Calu3 (cell line): ENCODE measurements around the gene NAT9. TPM values are rescaled to one million over a fixed set of nuclear protein-coding genes. Genes with fewer than 3 reads are reported as not detected.

Source experiments
- BruUV-seq: library from RNA; stranded (reverse); fragments of 400-500 nt; replicated peaks from 2 replicates; lab custom pipeline; 2021; lab: Mats Ljungman, UMichigan
- CTCF ChIA-PET: fragments of 300-600 bp; sonication (Branson Sonifier 250); formaldehyde crosslinking; loops from one replicate; lab custom pipeline; 2022; ENCODE audit warnings: antibody characterized with exemption; lab: Charles Lee
- DNase-seq: peaks from one replicate; pipeline ENCODE4 v3.0.0; 2022
- H3K27ac Mint-ChIP-seq: one replicate; pipeline ENCODE4 v1.8.0; 2022; ENCODE audit warnings: mixed read lengths; ENCODE audit not compliant: unreplicated experiment
- H3K27me3 Mint-ChIP-seq: one replicate; pipeline ENCODE4 v1.8.0; 2022; ENCODE audit warnings: mixed read lengths; ENCODE audit not compliant: unreplicated experiment
- H3K36me3 Mint-ChIP-seq: one replicate; pipeline ENCODE4 v1.8.0; 2022; ENCODE audit warnings: mild to moderate bottlenecking, moderate library complexity, mixed read lengths; ENCODE audit not compliant: insufficient read depth, unreplicated experiment
- H3K4me1 Mint-ChIP-seq: one replicate; pipeline ENCODE4 v1.8.0; 2022; ENCODE audit warnings: mild to moderate bottlenecking, low read depth, mixed read lengths; ENCODE audit not compliant: unreplicated experiment
- H3K4me3 Mint-ChIP-seq: one replicate; pipeline ENCODE4 v1.8.0; 2022; ENCODE audit warnings: mild to moderate bottlenecking, low read depth, moderate library complexity, mixed read lengths; ENCODE audit not compliant: unreplicated experiment
- H3K9me3 Mint-ChIP-seq: one replicate; pipeline ENCODE4 v1.8.0; 2022; ENCODE audit warnings: low read depth, mixed read lengths; ENCODE audit not compliant: unreplicated experiment
- intact Hi-C: fragments of 100-400 bp; cut with micrococcal nuclease; formaldehyde crosslinking; loops from one replicate; pipeline ENCODE4 v1.10.0; 2022; ENCODE audit not compliant: unreplicated experiment
- total RNA-seq: library from RNA; stranded (reverse); gene quantifications from 2 replicates; pipeline ENCODE4 v1.2.3, GENCODE V29; 2022
- TF ChIP-seq, protein P1 (sequence below): fragments of 200-600 bp; IDR thresholded peaks from one replicate; pipeline ENCODE4 v1.8.0; 2022; ENCODE audit warnings: antibody characterized with exemption; ENCODE audit not compliant: unreplicated experiment

NAT9 gene
- total RNA-seq, 1 experiment from 2014 or later: 66.5 TPM

DNA sequence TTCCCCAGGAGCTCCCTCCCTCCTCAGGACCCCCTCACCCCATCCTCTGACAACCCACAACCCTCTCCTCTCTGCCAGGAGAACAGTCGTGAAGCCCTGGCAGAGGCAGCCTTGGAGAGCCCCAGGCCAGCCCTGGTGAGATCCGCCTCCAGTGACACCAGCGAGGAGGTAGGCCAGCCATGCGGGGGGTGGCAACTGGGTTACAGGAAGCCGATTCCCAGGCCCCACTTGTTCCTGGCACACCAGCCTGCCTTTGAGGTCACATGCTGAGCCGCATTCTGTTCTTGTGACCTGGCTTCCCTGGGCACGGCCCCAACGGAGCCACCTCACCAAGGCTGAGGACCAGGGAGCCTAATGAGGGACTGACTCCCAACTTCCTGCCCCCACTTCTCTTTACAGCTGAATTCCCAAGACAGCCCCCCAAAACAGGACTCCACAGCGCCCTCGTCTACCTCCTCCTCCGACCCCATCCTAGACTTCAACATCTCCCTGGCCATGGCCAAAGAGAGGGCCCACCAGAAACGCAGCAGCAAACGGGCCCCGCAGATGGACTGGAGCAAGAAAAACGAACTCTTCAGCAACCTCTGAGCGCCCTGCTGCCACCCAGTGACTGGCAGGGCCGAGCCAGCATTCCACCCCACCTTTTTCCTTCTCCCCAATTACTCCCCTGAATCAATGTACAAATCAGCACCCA is 7.9 kb downstream of the NAT9 start:
- intact Hi-C loops: no loop called here
- Mint-ChIP-seq H3K9me3 (no peaks in the 10 kb centered on the region), H3K4me3 (peak overlapping the region; percentile 10), H3K27ac (peak overlapping the region; percentile 67), H3K27me3 (no peaks in the 10 kb centered on the region), H3K36me3 (peaks cover 67% of the 10 kb centered on the region), H3K4me1 (peaks cover 38% of the 10 kb centered on the region)
- DNase-seq: peak; percentile 50
- no TSS peak for BruUV-seq
- TF ChIP-seq, protein P1, sequence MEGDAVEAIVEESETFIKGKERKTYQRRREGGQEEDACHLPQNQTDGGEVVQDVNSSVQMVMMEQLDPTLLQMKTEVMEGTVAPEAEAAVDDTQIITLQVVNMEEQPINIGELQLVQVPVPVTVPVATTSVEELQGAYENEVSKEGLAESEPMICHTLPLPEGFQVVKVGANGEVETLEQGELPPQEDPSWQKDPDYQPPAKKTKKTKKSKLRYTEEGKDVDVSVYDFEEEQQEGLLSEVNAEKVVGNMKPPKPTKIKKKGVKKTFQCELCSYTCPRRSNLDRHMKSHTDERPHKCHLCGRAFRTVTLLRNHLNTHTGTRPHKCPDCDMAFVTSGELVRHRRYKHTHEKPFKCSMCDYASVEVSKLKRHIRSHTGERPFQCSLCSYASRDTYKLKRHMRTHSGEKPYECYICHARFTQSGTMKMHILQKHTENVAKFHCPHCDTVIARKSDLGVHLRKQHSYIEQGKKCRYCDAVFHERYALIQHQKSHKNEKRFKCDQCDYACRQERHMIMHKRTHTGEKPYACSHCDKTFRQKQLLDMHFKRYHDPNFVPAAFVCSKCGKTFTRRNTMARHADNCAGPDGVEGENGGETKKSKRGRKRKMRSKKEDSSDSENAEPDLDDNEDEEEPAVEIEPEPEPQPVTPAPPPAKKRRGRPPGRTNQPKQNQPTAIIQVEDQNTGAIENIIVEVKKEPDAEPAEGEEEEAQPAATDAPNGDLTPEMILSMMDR: no peak
- CTCF ChIA-PET: interaction anchor here (1.0 kb wide), 1 partner anchor 22 kb away, joined by 3 read pairs; no protein-coding TSS in a partner anchor

DNA sequence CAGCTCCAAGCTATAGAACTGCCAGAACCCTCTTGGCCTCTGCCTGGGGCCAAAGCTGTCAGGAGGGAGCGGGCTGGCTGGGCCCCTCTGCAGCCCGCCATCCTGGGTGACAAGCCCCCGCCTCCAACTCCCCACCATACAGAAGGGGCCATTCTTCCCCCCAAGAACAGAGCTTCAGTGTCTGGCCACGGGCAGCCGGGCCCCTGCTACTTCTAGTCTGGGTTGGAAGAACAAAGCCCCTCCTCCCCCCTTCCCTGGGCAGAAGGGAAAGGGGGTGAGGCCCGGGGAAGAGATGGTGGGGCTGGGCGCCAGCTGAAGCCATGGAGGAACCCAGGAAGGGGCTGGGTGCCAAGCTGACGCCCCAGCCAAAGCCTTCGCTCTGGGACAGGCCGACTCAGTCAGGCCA is 9.0 kb downstream of the NAT9 start:
- Mint-ChIP-seq H3K27me3 (no peaks in the 10 kb centered on the region), H3K36me3 (peaks cover 58% of the 10 kb centered on the region), H3K27ac (no peak overlapping the region), H3K9me3 (no peaks in the 10 kb centered on the region), H3K4me1 (peaks cover 45% of the 10 kb centered on the region), H3K4me3 (no peak overlapping the region)
- intact Hi-C loops: no loop called here
- no TSS peak for BruUV-seq
- TF ChIP-seq, protein P1: no peak
- no peak for DNase-seq
- CTCF ChIA-PET: interaction anchor here (0.6 kb wide), 1 partner anchor 12 kb away, joined by 3 read pairs; no protein-coding TSS in a partner anchor

DNA sequence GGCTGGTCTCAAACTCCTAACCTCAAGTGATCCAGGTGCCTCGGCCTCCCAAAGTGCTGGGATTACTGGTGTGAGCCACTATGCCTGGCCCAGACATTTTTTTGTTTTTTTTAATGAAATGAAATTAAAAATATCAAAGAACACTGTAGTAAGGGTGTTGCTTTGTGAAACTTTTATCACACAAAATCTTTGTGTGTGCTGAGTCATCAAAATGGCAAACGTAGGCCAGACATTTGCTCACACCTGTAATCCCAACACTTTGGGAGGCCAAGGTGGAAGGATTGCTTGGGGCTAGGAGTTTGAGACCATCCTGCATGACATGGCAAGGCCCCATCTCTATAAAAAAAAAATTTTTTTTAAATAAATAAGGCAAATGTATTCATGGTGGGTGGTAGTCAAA is 9.7 kb downstream of the NAT9 start:
- intact Hi-C loops: no loop called here
- Mint-ChIP-seq H3K27ac (no peak overlapping the region), H3K9me3 (no peaks in the 10 kb centered on the region), H3K27me3 (no peaks in the 10 kb centered on the region), H3K4me3 (no peak overlapping the region), H3K36me3 (peaks cover 52% of the 10 kb centered on the region), H3K4me1 (peaks cover 45% of the 10 kb centered on the region)
- CTCF ChIA-PET: no interaction called here
- TF ChIP-seq, protein P1: no peak
- BruUV-seq: no TSS peak
- no peak for DNase-seq

DNA sequence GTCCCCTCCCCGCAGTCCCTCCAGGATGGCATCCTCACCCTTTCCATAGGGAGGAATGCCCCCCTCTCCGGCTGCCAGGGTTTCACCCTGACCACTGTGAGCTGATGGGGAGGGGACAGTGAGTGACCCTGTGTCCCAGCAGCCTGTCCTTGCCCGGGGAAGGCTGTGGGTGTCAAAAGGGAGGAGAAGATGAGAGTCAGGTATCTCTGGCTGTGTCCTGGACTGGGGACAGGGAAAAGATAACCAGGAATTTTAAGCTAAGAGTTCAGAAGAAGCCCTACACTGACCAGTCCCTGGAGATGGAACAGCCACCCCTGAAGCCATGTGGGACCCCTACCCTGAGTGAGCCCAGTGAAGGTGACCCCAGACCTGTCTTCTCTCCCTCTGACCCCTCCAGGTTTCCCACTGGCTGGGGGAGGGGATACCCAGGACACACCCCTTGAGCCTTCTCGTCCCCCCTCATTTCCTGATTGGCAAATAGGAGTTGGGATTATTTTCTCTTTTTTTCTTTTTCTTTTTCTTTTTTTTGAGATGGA is 11.3 kb downstream of the NAT9 start:
- CTCF ChIA-PET: interaction anchor here (0.8 to 2.3 kb wide), 3 partner anchors 14 to 108 kb away, joined by 3 to 5 read pairs (median 4); partner anchors contain the start of gene FDXR
- BruUV-seq: no TSS peak
- Mint-ChIP-seq H3K36me3 (peaks cover 38% of the 10 kb centered on the region), H3K27me3 (no peaks in the 10 kb centered on the region), H3K27ac (no peak overlapping the region), H3K4me1 (peaks cover 41% of the 10 kb centered on the region), H3K9me3 (no peaks in the 10 kb centered on the region), H3K4me3 (no peak overlapping the region)
- intact Hi-C loops: no loop called here
- no peak for DNase-seq
- TF ChIP-seq, protein P1: no peak
